GM19035 (cell line): ENCODE data around the gene ATG9B.

Experiments
- ATAC-seq: cut with Tn5 transposase; IDR thresholded peaks from one replicate; pipeline ENCODE4 v1.9.1; 2021; ENCODE audit not compliant: unreplicated experiment

ATG9B gene

GRCh38 chr7:150988230-150989226 lies 35.8 kb downstream of the ATG9B start:
- ATAC-seq = no peak

DNA sequence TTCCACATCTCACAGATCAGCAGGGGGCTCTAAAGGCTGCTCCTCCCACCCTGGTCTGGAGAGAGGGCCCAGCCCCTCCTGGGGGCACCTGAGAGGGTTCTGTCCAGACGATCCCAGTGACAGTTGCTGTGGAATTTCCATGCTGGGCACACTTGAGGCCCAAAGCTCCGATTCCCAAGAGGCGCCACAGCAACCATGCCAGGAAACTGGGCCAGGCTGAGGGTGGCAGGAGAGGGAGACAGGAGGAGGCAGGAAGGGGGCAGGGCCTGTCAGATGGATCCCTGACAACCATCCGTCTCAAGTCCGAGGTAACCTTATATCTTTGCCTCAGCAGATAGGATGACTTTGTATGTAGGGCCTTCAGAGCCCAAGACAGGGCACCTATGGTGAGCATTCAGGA lies 37.7 kb downstream of the ATG9B start:
- ATAC-seq = no peak

GRCh38 chr7:150986099-150986512 lies 38.2 kb downstream of the ATG9B start:
- ATAC-seq = no peak

DNA sequence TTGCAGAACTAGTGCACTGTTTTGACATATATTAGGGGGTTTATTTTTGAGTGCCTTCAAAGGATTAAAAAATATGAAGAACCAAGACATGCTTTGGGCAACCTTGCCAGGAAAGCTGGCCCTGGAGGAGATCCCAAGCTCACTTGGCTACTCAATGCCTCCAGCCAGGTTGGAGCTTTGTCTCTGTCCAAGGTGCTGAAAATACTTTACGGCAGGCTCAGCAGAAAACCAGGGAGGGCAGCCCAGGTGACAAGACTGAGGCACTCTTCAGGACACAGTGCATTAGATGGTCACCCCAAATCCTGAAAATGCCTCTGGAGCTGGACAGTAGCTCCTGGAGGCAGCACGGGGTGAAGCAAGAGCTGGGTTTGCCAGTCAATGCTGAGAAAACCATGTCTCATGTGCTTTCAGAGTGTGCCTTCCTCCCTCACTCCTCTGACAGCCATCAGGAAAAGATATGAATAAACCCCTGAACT lies 40.4 kb downstream of the ATG9B start:
- ATAC-seq = no peak

GRCh38 chr7:150982351-150982750 lies 41.9 kb downstream of the ATG9B start:
- no peak for ATAC-seq

DNA sequence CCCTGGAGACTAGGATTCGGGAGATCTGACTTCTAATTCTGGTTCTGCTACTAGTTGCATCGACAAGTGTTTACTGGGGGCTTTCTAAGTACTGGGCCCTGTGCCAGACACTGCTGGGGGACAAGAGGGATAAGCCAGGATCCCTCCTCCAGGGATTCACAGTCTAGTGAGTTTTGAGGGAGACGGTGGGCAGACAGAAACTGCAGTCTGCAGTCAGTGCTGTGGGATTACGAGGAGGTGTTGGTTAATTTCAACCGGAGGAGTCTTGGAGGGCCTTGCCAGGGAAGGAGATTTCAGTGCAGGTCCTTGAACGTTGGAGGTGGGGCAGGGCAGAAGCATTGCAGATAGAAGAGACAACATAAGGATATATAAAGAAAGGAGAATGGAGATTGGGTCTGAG lies 42.6 kb downstream of the ATG9B start:
- no peak for ATAC-seq

- ATAC-seq = no peak
Observed at GRCh38 chr7:150980663-150981062, 43.6 kb downstream of the ATG9B start.

DNA sequence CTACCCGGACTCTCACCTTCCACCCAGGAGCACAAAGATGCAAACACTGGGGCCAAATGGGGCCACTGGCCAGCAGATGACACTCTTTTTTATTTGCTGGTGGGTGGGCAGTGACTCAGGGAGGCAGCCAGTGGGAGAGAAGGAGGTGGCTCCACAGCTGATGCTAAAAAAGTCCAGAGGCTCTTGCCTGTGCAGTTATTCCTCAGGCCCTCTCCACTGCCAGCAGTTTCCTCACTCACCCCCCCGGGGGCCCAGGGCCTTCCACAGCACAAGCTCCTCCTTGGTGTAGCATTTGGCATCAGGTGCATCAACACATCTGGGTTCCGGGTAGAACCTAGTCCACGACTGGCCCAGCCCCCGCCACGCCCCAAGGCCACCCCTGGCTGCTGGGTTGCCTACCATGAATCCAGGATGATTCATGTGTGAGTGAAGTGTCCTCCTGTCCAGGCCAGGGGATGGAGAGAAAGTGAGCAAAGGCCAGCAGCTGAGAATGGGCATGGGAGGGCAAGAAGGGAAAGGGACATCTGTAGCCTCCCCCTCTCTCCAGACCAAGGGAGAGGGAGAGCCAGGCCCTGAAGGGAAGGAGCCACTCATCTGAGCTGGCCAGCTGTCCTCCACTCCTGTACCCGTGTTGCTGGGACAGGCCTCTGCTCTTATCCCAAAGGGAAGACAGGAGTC lies 44.4 kb downstream of the ATG9B start:
- no peak for ATAC-seq

DNA sequence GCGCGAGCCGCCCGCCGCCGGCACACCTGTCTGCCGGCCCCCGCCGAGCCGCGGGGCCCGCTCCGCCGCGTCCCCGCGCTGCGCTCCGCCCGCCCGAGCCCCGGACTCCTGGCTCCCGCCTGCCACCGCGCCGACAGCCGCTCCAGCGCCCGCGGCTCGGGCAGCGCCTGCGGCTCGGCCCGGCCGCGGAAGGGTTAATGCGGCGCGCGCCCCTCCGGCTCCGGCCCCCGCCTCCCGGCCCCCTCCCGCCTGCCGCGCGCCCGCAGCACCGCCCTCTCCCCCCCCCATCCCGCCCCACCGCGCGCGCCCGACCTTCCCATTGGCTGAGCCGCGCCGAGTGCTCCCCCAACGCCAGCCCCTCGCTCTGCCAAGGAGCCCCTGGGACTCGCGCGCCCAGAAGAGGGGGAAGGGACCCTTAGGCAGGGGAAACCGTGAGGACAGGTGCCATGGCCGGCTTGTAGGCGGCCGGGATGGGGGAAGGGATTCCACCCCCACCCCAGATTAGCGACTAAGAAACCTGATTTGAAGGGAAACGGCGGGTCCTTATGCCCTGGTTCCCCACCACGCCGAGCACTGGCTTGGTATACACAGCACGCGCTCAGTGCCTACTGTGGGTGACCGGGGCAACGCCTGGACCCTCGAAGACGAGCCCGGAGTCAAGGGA lies 46.0 kb downstream of the ATG9B start, which contains the start of gene KCNH2:
Gene KCNH2, minus strand, starts transcription at position 196 of the 664 bp plus-strand sequence. CDS start 408 bp downstream, outside the sequence.
- ATAC-seq = no peak

- no peak for ATAC-seq
Observed at GRCh38 chr7:150977382-150978125, 46.7 kb downstream of the ATG9B start.

- ATAC-seq = no peak
Observed at GRCh38 chr7:150976529-150977381, 47.5 kb downstream of the ATG9B start.

GRCh38 chr7:150975536-150976319 lies 48.6 kb downstream of the ATG9B start:
- ATAC-seq = no peak

DNA sequence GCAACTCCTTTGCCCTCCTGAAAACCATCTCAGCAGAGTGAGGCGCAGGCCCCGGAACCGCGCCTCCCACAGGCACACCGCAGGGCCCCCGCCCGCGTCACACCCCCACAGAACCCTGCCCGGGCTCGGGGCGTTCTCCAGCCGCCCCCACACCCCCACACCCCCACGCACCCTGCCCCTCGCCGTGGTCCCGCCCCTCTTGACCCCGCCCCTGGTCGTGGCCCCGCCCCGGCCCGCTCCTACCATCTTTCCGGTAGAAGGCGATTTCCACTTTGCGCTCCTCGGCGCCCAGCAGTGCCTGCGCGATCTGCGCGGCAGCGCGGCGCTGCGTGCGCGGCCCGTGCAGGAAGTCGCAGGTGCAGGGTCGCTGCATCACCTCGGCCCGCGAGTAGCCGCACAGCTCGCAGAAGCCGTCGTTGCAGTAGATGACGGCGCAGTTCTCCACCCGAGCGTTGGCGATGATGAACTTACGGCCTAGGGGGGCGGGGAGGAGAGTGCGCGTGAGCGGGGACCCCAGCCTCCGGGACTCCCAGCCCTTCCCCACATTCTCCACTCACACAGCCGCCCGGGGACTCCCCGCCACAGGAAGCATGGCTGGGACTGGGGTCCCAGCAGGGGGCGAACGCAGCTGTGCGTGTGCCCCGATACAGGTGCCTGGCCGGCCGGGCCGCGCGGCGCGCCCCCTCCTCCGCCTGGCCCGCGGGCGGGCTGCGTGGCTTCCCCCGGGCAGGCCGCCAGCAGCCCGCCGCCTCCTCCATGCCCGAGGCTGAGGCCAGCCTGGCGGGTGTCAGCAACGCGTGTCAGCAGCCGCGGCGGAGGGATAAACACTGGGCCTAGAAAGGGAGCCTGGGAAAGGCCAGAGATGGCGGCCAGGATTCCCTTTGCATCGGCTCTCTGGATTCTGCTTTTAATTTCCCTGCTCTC lies 49.6 kb downstream of the ATG9B start:
- peak; percentile 64 for ATAC-seq

DNA sequence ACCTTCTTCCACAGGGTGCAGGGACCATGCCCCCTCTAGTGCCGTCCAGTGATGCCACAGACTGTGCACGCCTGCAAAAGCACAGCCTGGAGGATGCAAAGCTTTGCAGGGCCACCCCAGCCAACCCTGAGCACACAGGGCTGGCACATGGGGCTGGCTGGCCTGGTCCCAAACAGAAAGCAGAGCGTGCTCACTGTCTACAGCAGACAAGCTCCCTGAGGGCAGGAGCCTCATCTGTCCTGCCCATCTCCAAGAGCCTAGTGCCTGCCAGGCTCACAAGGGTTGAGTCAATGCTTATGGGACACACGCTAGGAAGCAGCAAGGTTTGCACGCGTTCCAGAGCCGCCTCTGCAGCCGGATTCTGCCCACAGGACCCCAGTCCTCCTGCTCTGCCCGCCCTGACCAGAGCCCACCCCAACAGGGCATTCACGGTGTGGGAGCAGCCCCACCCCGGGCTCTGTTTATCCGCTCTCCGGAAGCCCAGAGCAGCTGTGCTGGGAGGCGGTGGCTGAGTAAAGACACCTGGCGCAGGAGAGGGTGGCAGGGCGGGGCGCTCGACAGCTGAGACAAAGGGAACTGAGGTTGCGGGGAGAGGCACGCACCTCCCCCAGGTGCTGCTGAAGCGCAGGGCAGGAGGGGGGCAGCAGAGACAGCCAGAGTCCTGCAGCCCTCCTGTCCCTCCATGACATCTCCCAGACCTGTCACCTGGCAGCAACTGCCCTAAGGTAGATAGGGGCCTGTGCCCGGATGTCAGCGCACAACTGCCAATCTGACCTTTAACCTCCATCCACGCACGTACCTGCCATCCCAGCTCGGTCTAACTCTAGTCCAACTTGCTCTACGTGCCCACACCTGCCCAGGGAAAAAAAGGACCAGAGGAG lies 50.5 kb downstream of the ATG9B start:
- ATAC-seq = no peak

DNA sequence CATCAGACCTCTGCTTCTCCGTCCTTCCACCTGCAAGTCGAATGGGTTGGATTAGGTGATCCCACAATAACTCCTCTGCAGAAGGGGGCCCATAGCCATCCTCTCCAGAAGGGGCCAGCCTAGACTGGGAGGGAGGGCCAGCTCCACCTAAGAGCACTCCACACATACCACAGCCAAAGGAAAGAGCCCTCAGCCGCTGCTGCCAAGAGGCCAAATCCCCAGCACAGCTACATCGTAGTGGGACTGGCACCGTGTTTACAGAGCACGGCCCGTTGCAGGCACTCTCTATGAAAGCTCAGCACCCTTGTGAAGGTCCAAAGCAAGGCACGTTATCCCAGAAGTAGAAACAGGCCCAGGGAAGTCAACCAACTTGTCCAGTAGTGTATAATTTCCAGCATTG lies 51.6 kb downstream of the ATG9B start:
- ATAC-seq = no peak

GRCh38 chr7:150972023-150972468 lies 52.2 kb downstream of the ATG9B start:
- ATAC-seq = no peak
